HepG2 (cell line): ENCODE results near the gene SRRT. TPM values are rescaled to one million over a fixed set of nuclear protein-coding genes. Genes with fewer than 3 reads are reported as not detected.

Experiments used
- AFF4 ChIP-seq: sonication (generic); formaldehyde crosslinking; IDR thresholded peaks from 2 replicates; pipeline ENCODE4 v1.4.0; 2020; ENCODE audit warnings: missing genetic modification reagents
- ARID2 ChIP-seq: sonication (generic); formaldehyde crosslinking; IDR thresholded peaks from 2 replicates; pipeline ENCODE4 v1.8.1; 2022; ENCODE audit warnings: mild to moderate bottlenecking, missing genetic modification reagents, borderline replicate concordance
- FOXP4 ChIP-seq: sonication (generic); formaldehyde crosslinking; IDR thresholded peaks from 2 replicates; pipeline ENCODE4 v1.4.0; 2020; ENCODE audit warnings: missing genetic modification reagents
- JDP2 ChIP-seq: sonication (generic); formaldehyde crosslinking; IDR thresholded peaks from 2 replicates; pipeline ENCODE4 v1.8.1; 2022; ENCODE audit warnings: missing genetic modification reagents, borderline replicate concordance
- KDM2A ChIP-seq: sonication (generic); formaldehyde crosslinking; IDR thresholded peaks from 2 replicates; pipeline ENCODE4 v1.4.0; 2020; ENCODE audit warnings: low read depth, missing genetic modification reagents, borderline replicate concordance
- KLF13 ChIP-seq: sonication (generic); formaldehyde crosslinking; IDR thresholded peaks from 2 replicates; pipeline ENCODE4 v1.4.0; 2020; ENCODE audit warnings: mild to moderate bottlenecking, missing genetic modification reagents
- MATR3 ChIP-seq: sonication (generic); formaldehyde crosslinking; IDR thresholded peaks from 2 replicates; pipeline ENCODE4 v1.4.0; 2020; ENCODE audit warnings: missing genetic modification reagents
- MLXIP ChIP-seq: sonication (generic); formaldehyde crosslinking; IDR thresholded peaks from 2 replicates; pipeline ENCODE4 v1.9.0; 2021; ENCODE audit warnings: missing genetic modification reagents, borderline replicate concordance
- SOX6 ChIP-seq, 2 experiments: fragments of 450-650 bp in 1 of 2; sonication (generic) in 1 of 2; formaldehyde crosslinking in 1 of 2; IDR thresholded peaks; 2 replicates each; pipeline versions ENCODE4 v1.4.0 to v1.6.1; 2017 to 2020; ENCODE audit warnings: antibody characterized with exemption in 1 of 2, mild to moderate bottlenecking in 1 of 2, missing genetic modification reagents in 1 of 2
- ZC3H4 ChIP-seq: sonication (generic); formaldehyde crosslinking; IDR thresholded peaks from 2 replicates; pipeline ENCODE4 v1.4.0; 2020; ENCODE audit warnings: missing genetic modification reagents, borderline replicate concordance
- ZFP82 ChIP-seq: sonication (generic); formaldehyde crosslinking; IDR thresholded peaks from 2 replicates; pipeline ENCODE4 v1.5.1; 2020; ENCODE audit warnings: mild to moderate bottlenecking, missing genetic modification reagents, borderline replicate concordance
- ZNF652 ChIP-seq: IDR thresholded peaks from 2 replicates; pipeline ENCODE4 v1.6.1; 2016; ENCODE audit warnings: low read depth, borderline replicate concordance
- ZNF678 ChIP-seq: sonication (generic); formaldehyde crosslinking; IDR thresholded peaks from 2 replicates; pipeline ENCODE4 v1.4.0; 2020; ENCODE audit warnings: mild to moderate bottlenecking, missing genetic modification reagents
- ZNF772 ChIP-seq: sonication (generic); formaldehyde crosslinking; IDR thresholded peaks from 2 replicates; pipeline ENCODE4 v1.5.0; 2020; ENCODE audit warnings: mild to moderate bottlenecking, missing genetic modification reagents
- ZNF776 ChIP-seq: sonication (generic); formaldehyde crosslinking; IDR thresholded peaks from 2 replicates; pipeline ENCODE4 v1.4.0; 2020; ENCODE audit warnings: mild to moderate bottlenecking, missing genetic modification reagents
- ZNF878 ChIP-seq: sonication (generic); formaldehyde crosslinking; IDR thresholded peaks from 2 replicates; pipeline ENCODE4 v1.8.1; 2023; ENCODE audit warnings: mild to moderate bottlenecking, missing genetic modification reagents, moderate library complexity
- polyA plus RNA-seq, 8 experiments: library from polyadenylated mRNA; depleted of rRNA in 3 of 8; stranded (reverse) in 7 of 8; unstranded in 1 of 8; fragments of >200 nt; fragmentation: Illumina TruSeq in 4 of 8; extraction: Trizol in 4 of 8; gene quantifications; 2 replicates each; pipeline versions ENCODE4 v1.2.1 to v1.2.3, GENCODE V29; 2011 to 2016; ENCODE audit warnings: low read depth in 4 of 8, missing spikeins in 1 of 8, mixed read lengths in 1 of 8; ENCODE audit not compliant: insufficient read depth in 1 of 8
- total RNA-seq, 5 experiments: library from RNA; depleted of rRNA; stranded (reverse); fragments of >200 nt; fragmentation: Illumina TruSeq; extraction: Trizol; gene quantifications; 2 replicates each; pipeline ENCODE4 v1.2.3, GENCODE V29; 2016; ENCODE audit warnings: low read depth in 1 of 5

SRRT gene
- total and polyA plus RNA-seq, 2 of the 13 experiments (the other 11 are each of a cell fraction or from before 2014, with no cell fraction given), result 26.2 to 106 TPM

- TF ChIP-seq FOXP4 (CRISPR knock-in tag) (no peak), ARID2 (CRISPR knock-in tag) (no peak), ZNF878 (CRISPR knock-in tag) (no peak), ZNF776 (peak; percentile 99), AFF4 (CRISPR knock-in tag) (0 out of 2 replicates have a peak, but pooled peaks have one; percentile 18), ZNF772 (CRISPR knock-in tag) (peak; percentile 92; the same call in 1 of the 2 replicates), MATR3 (CRISPR knock-in tag) (no peak), KDM2A (CRISPR knock-in tag) (peak; percentile 82), JDP2 (peak; percentile 19; the same call in 1 of the 2 replicates), KLF13 (CRISPR knock-in tag) (peak; percentile 87; the same call in 1 of the 2 replicates), ZNF652 (CRISPR knock-in tag) (no peak), ZFP82 (CRISPR knock-in tag) (peak; percentile 95; the same call in 1 of the 2 replicates), SOX6 (IDR thresholded peaks at IDR 0.05) (no peak), SOX6 (CRISPR knock-in tag; IDR thresholded peaks at IDR 0.05) (peak; percentile 53; the same call in 1 of the 2 replicates), ZC3H4 (no peak), MLXIP (CRISPR knock-in tag) (no peak), ZNF678 (CRISPR knock-in tag) (peak; percentile 76; the same call in 1 of the 2 replicates)
These were observed 14.3 kb downstream of the SRRT start, which contains the start of gene UFSP1 (continued) for GRCh38 chr7:100888988-100889750.
